SKM-1 (cell line): ENCODE measurements around the gene ABCB11.
A peak's percentile ranks its signal among the peaks of the same experiment; 100 is the strongest.
"Not testable (repeated sequence)": the region's sequence is repeated elsewhere in the genome, so short reads cannot be mapped to it uniquely, and the experiment has no call there.

Source experiments
- DNase-seq: peaks from one replicate; lab custom pipeline; 2025; ENCODE audit not compliant: unreplicated experiment; lab: John Stamatoyannopoulos, UW

Gene ABCB11

DNA sequence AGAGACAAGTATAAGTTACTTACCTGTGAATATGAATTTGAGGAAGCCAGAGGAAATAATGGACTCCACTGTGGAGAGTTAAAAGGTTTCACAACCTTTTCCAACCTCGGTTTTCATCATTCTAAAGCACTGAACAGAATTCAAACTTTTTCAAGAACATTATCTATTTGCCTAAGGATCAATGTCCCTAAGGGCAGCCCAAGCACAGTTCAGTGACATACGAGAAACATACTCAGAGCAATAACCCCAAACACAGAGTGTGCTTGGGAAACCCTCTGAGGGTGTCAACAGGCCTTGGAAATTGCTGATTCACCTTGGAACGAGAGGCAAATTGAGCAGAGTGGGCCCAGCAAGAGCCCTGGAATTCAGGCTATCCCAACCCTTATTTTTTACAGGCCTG lies at the start of gene ABCB11:
TSS of gene ABCB11 (minus strand) at position 123 of the 400 bp plus-strand sequence. CDS start 13,199 bp downstream, outside the sequence.
- no peak for DNase-seq

DNA sequence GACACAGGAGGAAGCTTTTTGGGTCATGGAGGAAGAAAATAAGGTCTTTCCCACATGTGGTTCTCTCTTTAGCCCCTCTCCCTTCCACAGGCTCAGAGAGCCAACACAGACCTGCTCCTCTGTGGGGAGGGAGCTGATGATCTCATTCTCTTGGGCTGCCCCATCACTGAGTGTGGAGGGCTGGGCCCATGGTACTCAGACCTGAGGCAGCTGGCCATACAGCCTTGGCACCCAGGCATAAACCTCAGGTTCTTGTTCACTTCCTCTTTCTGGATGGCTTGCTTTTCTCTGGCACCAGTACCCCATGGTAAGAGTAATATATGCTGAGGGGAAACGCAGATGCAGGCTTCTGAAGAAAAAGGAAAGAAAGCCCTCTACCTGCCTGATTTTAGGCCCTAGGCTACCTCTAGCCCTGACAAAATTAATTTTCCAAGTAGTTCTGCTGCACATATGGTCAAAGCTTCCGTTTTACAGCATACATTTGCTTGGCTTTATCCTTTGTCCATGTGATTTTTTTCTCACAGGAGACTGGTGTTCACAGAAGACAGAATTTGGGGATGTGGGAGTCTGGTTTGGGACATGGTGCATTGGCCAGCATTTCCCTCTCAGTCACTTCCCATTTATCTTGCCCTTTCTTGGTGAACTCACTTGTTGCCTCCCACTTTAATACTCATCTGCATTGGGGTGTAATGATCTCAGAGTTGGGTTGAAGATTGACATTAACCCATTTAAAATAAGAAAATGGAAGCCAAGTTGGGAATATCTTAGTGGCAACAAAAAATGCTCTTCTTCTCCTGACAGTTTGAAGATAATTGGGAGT lies 49.3 kb upstream of the ABCB11 start:
- no peak for DNase-seq

DNA sequence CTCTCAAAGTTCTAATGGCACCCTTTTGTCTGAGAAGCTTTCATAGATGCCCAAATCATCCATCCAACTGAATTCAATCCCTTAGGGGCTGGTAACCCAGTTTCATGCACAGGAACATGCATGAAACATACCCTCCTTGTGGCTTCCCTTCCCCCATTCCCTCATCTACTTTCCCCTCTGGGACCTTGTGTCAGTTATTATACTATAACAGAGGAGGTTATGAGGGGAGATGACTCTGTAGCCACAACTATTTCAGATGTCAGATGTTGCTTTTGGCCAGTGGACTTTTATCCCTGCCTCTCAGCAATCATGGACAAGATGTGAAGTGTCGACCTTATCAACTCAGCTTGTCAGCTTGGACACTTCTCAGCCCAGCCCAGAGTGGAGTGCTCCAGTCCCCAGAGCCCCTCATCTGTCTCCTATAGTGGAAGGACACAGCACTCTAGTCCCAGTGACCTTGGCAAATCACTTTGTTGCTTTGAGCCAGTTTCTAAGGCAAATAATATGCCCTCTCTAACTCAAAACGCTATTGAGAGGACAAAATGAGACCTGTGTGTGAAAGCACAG lies 46.6 kb upstream of the ABCB11 start:
- DNase-seq, result no peak

DNA sequence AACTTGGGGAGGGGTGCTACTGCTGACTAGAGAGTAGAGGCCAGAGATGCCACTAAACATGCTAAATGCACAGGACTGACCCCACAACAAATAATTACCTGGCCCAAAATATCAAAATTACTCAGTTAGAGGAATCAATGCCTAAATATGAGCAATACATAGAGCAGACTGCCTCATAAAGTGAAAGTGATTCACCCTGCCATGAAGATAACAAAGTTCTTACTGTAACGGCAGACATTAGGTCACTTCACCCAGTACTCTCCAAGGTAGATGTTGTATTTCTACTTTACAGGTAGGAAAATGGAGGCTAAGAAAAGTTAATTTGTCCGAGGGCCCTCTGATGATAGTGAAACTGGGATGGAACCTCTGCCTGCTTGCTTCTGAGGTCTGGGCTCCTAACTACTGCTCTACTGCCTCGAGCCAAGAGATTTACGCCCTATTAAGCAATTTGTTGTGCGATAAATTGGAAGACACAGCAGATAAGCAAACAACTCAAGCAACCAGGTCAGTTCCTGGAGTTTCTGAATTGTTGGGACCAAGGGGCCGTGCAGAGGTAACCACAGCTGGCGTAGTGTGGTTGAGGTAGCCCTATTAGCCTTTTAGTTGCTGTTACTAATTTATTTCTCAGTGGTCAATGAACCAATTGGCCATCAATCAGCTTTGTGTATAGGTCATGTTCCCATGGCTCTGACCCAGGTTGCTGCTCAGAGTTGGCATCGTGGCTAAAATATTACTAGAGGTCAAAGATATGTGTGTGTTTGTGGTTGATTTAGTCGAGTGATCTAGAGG lies 43.0 kb upstream of the ABCB11 start:
- DNase-seq, result no peak

DNA sequence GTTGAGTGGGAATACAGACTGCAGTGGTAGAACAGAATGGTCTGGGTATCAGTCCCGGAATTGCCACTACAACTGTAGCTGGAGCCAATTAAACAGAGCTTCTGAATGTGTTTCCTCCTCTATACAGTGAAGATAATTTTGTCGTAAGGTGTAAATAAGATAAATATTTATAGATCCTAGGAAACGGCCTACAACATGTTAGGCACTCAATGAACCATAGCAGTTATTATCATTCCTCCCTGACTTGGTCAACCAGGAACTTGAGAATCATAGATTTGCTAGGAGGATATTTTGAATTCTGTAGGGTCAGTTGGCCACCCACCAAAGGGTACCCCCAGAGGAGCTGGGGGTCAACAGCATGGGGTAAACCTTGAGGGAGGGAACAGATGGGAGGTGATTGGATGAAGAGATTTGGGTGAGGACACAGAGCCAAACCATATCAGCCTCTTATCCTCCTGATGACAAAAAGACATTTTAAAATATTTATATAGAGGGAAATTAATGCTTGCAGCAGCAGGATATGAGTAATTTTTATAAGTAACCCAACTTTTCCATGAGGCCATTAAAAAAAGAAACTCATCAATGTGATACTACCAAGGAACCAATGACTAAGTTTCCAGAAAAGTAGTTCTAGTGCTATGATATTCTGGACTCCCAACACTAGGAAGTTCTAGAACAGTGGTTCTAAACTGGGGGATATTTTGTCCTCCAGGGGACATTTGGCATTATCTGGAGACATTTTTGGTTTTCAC lies 42.3 kb upstream of the ABCB11 start:
- DNase-seq, result no peak

DNA sequence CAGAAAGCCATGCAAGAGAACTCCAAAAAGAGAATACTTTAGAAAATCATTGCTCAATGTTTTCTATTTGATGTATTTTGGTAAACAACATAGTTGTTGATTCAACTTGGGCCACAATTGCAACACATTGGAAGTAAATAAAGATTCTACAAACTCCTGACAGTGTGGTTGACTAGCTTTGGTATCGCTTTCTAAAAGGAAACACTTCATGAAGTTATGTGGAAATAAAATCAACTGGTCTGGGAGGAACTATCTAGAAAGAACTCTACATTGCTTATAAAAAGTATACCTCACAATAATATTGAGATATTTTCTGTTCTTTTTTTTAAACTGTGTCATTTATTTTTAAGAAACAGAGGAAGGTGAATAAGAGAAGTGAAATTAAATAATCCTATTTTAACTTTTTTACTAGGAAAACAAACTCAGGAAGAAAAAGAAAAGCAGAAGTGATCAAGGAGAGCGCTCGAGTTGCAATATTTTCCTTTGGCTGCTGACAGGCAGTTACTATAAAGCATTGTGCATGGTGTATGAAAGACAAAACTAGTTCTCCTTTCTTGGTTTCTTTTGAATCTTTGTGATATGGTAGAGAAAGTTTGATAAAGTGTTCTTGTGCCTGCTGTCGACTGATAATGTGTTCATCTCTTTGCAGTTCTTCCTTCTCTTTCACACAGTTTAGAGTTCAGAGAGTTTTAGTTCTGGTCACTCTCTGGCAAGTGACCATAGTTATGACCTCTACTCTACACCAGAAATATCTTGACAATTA lies 41.2 kb upstream of the ABCB11 start:
- DNase-seq, result peak; percentile 91

DNA sequence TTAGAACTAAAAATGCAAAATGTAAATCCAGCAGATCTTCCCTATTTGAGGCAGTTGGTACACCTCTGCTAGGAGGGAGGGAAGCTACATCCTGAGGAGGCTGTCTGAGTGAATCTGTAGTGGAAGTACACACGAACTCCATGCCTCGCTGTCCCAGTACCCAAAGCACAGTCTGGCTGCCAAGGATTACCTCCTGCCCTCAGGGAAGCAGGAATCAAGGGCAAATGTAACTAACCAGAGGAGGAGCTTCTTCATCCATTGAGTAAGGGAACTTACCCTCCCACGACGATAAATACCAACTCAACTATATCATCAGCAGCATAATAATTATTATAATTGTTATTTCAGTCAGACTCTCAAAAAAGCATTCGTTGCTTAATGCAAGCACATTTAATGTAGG lies 40.3 kb upstream of the ABCB11 start:
- no peak for DNase-seq

DNA sequence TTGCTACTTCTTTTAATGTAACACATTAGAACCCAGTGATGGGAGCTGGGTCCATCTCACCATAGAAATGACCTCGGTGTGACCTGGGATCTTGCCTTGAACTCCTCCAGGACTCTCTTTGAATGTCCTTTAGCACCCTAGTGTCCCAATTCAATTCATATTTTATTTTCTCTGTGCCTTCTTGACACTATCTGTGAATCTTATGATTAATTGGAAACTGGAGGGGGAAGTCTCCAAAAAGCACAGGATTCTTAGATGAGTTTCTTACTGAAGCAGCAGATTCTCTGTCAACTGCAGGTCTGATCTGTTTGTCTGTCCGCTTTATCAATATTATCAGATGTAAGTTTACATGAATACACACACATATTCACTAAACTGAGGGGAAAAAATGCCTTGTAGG lies 38.7 kb upstream of the ABCB11 start:
- no peak for DNase-seq

DNA sequence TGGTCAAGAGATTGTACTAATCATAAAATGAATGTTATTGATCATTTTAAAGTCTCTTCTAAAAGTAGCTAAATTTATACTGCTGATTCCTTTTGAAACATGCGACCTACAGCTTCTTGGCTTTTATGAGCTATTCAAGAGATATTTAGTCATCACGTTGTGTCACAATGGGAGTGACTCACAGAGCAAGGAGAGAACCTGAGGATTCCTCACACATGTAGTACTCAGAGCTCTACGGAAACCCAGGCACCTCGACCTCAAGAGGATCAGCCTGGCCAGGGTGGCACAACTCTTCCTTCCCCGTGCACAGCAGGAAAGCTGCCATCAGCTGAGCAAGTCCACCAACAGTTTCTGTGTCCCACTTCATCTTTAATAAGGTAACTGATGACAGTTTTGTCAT lies 38.2 kb upstream of the ABCB11 start, which contains the start of gene DHRS9:
TSS of gene DHRS9 (plus strand) at position 223 of the 400 bp plus-strand sequence. CDS start 12,019 bp downstream, outside the sequence.
- peak; percentile 86 for DNase-seq

DNA sequence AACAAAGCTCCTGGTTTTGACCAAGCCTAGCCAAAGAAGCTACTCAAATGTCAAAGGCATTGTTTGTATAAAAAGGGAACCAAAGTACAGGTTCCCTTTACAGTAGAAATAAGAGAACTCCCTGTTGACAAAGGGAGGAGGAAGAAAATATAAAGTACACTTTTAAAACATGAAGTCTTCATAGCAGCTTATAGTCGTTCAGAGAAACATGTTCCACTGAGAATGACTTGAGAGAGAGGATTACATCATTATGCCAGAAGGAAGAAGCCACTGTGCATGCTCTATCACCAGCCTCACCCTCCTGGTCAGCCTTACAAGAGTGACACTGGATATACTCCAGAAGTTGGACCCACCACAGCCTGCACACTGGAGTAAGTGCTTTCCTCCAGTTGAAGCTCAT lies 35.8 kb upstream of the ABCB11 start:
- peak; percentile 57 for DNase-seq

DNA sequence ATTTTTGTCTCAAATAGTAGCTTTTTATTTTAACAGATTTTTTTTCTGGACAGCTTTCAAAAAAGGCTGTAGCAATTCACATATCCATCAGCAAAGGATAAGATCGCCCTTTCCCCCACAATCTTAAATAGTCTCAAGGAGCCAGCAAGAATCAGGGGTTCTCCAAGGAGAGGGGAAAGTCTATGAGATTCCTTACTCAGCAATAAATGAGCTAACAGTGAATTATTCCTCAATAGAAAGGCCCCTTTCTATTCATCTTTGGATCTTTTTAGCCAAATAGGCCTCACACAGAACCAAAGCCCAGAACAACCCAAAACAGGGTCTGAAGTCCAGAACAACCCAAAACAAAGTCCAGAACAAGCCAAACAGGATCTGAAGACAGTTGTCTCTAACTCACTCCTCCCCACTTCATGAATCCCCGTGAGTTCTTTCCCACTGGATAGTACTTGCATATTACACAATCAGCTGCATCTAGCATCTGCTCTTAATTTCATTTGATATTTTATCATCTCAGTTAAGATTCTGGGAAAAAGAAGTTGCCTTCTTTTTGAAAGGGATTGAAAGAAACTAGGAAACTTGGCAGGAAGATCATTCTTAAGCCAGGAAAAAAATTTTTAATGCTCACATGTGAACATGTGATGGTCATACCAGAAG lies 34.9 kb upstream of the ABCB11 start:
- no peak for DNase-seq

DNA sequence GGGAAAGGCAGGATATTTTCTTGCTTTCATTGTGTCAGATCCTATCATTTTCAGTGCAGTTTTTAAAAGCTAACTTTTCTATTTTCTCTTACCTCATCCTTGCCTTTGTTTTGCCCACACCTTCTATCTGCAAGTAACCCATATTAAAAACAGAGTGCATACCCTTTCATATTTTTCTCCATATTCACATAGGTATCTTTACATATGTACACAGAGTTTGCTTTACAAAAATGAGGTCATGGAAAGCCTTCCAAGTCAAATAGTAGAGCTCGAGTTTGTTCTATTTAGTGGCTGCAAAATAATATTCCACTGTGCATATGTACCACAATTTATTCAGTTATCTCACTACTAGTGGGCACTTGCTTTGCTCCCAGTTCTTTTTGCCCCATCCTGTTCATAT lies 34.3 kb upstream of the ABCB11 start:
- DNase-seq, result no peak

DNA sequence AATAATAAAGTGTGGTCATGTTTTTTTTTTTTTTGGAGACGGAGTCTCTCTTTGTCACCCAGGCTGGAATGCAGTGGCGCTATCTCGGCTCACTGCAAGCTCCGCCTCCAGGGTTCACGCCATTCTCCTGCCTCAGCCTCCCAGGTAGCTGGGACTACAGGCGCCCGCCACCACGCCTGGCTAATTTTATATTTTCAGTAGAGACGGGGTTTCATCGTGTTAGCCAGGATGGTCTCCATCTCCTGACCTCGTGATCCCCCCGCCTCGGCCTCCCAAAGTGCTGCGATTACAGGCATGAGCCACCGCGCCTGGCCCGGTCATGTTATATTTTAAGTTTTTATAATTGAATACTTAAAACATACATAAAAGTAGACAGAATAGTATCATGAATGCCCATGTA lies 33.1 kb upstream of the ABCB11 start:
- DNase-seq, result not testable (repeated sequence)

DNA sequence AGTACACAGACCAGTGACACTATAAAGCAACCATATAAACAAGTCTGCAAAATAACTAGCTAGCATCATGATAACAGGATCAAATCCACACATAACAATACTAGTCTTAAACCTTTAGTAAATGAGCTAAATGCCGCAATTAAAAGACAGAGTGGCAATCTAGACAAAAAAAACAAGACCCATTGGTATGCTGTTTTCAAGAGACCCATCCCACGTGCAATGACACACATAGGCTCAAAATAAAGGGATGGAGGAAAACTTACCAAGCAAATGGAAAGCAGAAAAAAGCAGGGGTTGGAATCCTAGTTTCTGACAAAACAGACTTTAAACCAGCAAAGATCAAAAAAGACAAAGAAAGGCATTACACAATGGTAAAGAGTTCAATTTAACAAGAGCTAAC lies 23.5 kb upstream of the ABCB11 start:
- DNase-seq, result not testable (repeated sequence)

DNA sequence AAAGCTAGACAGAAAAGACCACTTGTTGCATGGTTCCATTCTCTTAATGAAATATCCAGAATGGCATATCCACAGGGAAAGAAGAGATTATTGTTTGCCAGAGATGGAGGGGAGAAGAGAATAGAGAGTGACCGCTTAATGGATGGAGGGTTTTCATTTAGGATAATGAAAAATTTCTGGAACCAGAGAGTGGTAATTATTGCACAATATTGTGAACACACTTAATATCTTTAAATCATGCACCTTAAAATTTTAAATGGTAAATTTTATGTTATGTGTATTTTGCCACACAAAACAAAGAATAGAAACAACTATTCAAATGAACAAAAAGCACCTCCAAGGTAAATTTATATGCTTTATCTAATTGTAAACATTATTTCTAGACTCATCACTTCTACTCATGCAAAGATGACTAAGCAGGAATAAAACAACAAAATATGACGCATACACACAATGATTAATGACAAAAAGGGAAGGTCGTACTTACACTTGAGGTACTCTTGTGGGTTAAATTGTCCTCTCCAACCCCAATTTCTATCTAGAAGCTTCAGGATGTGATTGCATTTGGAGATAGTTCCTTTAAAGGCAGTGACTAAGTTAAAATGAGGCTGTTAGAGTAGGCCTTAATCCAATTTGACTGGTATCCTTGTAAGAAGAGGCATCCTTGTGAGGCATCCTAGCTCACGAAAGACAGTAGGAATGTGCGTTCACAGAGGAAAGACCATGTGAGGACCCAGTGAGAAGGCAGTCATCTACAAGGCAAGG lies 19.5 kb upstream of the ABCB11 start:
- DNase-seq, result no peak

DNA sequence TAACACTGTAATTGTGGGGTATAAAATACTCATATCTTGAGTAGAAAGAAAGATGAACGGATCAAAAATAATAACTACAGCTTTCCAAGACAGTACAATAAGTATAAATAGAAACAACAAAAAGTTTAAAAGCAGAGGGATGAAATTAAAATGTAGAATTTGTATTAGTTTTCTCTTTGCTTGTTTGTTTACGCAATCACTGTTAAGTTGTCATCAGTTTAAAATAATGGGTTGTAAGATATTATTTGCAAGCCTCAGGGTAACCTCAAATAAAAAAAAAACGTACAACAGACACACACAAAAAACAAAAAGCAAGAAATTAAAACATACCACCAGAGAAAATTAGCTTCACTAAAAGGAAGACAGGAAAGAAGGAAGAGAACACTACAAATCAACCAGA lies 18.0 kb upstream of the ABCB11 start:
- no peak for DNase-seq

DNA sequence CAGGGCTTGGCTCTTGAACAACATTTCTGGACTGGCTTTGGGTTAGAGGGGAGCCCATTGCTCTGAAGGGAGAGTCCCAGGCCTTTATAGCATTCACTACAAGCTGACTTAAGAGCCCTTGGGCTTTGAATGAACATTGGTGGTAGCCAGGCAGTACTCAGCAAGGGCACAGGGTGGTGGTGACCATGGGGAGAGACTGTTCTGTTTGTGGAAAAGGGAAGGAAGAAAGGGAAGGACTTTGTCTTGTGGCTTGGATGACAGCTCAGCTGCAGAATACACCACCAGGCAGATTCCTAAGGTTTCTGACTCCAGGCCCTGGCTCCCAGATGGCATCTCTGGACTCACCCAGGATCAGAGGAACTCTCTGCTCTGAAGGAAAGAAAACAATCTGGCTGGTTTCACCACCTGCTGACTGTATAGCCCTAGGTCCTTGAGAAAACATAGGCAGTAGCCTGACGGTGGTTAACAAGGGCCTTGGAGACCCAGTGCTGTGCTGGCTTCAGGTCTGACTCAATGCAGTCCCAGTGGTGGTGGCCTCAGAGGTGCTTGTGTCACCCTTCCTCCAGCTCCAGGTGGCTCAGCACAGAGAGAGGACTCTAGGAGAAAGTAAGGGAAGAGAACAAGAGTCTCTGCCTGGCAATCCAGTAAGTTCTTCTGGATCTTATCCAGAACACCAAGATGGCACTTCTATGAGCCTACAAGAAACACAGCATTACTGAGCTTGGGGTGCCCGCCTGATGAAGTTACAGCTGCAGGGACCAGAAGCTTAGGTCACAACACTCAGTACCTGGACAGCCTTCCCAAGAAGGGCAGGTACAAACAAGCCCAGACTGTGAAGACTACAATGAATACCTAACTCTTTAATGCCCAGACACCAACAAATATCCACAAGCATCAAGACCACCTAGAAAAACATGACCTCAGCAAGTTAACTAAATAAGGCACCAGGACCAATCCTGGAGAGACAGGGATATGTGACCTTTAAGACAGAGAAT lies 16.4 kb upstream of the ABCB11 start:
- DNase-seq, result no peak
